Ishikawa (cell line): ENCODE data around the gene FOXP1.

Experiments
- CEBPB ChIP-seq: IDR thresholded peaks from 2 replicates; pipeline ENCODE4 v1.6.1; 2012
- CREB1 ChIP-seq: IDR thresholded peaks from 2 replicates; pipeline ENCODE4 v1.6.1; 2012; ENCODE audit warnings: low read depth
- EGR1 ChIP-seq: IDR thresholded peaks from 2 replicates; pipeline ENCODE4 v1.6.1; 2012
- EP300 ChIP-seq: IDR thresholded peaks from 2 replicates; pipeline ENCODE4 v1.6.1; 2012; ENCODE audit warnings: borderline replicate concordance
- FOXM1 ChIP-seq: IDR thresholded peaks from 2 replicates; pipeline ENCODE4 v1.6.1; 2012; ENCODE audit warnings: low read depth, borderline replicate concordance
- MAX ChIP-seq: IDR thresholded peaks from 2 replicates; pipeline ENCODE4 v1.6.1; 2012
- NFIC ChIP-seq: IDR thresholded peaks from 2 replicates; pipeline ENCODE4 v1.6.1; 2012
- RAD21 ChIP-seq: IDR thresholded peaks from 2 replicates; pipeline ENCODE4 v1.6.1; 2012; ENCODE audit warnings: low read depth
- REST ChIP-seq: IDR thresholded peaks from 2 replicates; pipeline ENCODE4 v1.6.1; 2012; ENCODE audit warnings: low read depth, mild to moderate bottlenecking
- TAF1 ChIP-seq: IDR thresholded peaks from 2 replicates; pipeline ENCODE4 v1.6.1; 2012; ENCODE audit warnings: low read depth, mild to moderate bottlenecking
- TEAD4 ChIP-seq: IDR thresholded peaks from 2 replicates; pipeline ENCODE4 v1.6.1; 2012
- USF1 ChIP-seq: IDR thresholded peaks from 2 replicates; pipeline ENCODE4 v1.6.1; 2012
- YY1 ChIP-seq: IDR thresholded peaks from 2 replicates; pipeline ENCODE4 v1.6.1; 2012; ENCODE audit warnings: low read depth
- ZBTB7A ChIP-seq: IDR thresholded peaks from 2 replicates; pipeline ENCODE4 v1.6.1; 2012; ENCODE audit warnings: low read depth

GRCh38 chr3:70980646-70981170 is 602.8 kb downstream of the FOXP1 start:
- no peak for TF ChIP-seq RAD21
- TF ChIP-seq EP300 = no peak
- no peak for TF ChIP-seq CEBPB
- TF ChIP-seq MAX = no peak
- TF ChIP-seq NFIC = no peak
- TF ChIP-seq FOXM1 = no peak
- TF ChIP-seq ZBTB7A = no peak
- no peak for TF ChIP-seq YY1
- no peak for TF ChIP-seq REST
- TF ChIP-seq EGR1 = no peak
- no peak for TF ChIP-seq TAF1
- TF ChIP-seq USF1 = no peak
- no peak for TF ChIP-seq CREB1
- TF ChIP-seq TEAD4 = no peak
